Neural progenitor cell (in vitro differentiated cells): ENCODE measurements around the gene RTL10.

Experiments used
- EZH2phosphoT487 ChIP-seq: fragments of 200-600 bp; sonication (generic); IDR thresholded peaks from 2 replicates; pipeline ENCODE4 v1.6.1; 2017; ENCODE audit warnings: antibody characterized with exemption
- TF ChIP-seq, protein P1 (sequence below): fragments of 200-600 bp; sonication (generic); IDR thresholded peaks from 2 replicates; pipeline ENCODE4 v1.5.1; 2017; ENCODE audit warnings: antibody characterized with exemption, mild to moderate bottlenecking

- TF ChIP-seq, protein P1, sequence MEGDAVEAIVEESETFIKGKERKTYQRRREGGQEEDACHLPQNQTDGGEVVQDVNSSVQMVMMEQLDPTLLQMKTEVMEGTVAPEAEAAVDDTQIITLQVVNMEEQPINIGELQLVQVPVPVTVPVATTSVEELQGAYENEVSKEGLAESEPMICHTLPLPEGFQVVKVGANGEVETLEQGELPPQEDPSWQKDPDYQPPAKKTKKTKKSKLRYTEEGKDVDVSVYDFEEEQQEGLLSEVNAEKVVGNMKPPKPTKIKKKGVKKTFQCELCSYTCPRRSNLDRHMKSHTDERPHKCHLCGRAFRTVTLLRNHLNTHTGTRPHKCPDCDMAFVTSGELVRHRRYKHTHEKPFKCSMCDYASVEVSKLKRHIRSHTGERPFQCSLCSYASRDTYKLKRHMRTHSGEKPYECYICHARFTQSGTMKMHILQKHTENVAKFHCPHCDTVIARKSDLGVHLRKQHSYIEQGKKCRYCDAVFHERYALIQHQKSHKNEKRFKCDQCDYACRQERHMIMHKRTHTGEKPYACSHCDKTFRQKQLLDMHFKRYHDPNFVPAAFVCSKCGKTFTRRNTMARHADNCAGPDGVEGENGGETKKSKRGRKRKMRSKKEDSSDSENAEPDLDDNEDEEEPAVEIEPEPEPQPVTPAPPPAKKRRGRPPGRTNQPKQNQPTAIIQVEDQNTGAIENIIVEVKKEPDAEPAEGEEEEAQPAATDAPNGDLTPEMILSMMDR = no peak
- TF ChIP-seq EZH2phosphoT487 = no peak
Observed at GRCh38 chr22:19808873-19809478, 45.7 kb downstream of the RTL10 start.
